HFFc6 (cell line): ENCODE results near the gene PES1. TPM values are rescaled to one million over a fixed set of nuclear protein-coding genes. Genes with fewer than 3 reads are reported as not detected.

Experiments
- DNase-seq: peaks from one replicate; pipeline ENCODE4 v3.0.0-alpha.2; 2018
- H3K27ac Mint-ChIP-seq: 2 replicates; pipeline ENCODE4 v1.8.0; 2020; ENCODE audit warnings: mild to moderate bottlenecking, mixed read lengths
- H3K27me3 Mint-ChIP-seq: 2 replicates; pipeline ENCODE4 v1.8.0; 2021; ENCODE audit warnings: mild to moderate bottlenecking, moderate library complexity, mixed read lengths; ENCODE audit not compliant: insufficient read depth
- H3K36me3 Mint-ChIP-seq: 2 replicates; pipeline ENCODE4 v1.8.0; 2021; ENCODE audit warnings: low read depth, mixed read lengths
- H3K4me1 Mint-ChIP-seq: 2 replicates; pipeline ENCODE4 v1.8.0; 2020; ENCODE audit warnings: low read depth, mixed read lengths
- H3K4me3 Mint-ChIP-seq: 2 replicates; pipeline ENCODE4 v1.8.0; 2020; ENCODE audit warnings: mild to moderate bottlenecking, moderate library complexity, mixed read lengths
- H3K9me3 Mint-ChIP-seq: 2 replicates; pipeline ENCODE4 v1.8.0; 2020; ENCODE audit warnings: mild to moderate bottlenecking, mixed read lengths
- CTCF ChIP-seq: fragments of 200-600 bp; sonication (generic); IDR thresholded peaks from 2 replicates; pipeline ENCODE4 v1.5.0; 2021; ENCODE audit warnings: antibody characterized with exemption, mild to moderate bottlenecking
- total RNA-seq, 6 experiments: library from RNA; stranded (reverse); fragmentation: NEBNext Ultra II Directional; extraction: Animal tissue kit (Norgen Biotek cat#: 25700); gene quantifications; 2 replicates in 1 of 6; 3 replicates in 5 of 6; pipeline ENCODE4 v1.2.3, GENCODE V29; 2021

Gene PES1
- total RNA-seq, 6 experiments from 2014 or later, result 81.8 to 110 (median 86.9) TPM

GRCh38 chr22:30591191-30591587 lies 521 bp downstream of the PES1 start:
- Mint-ChIP-seq H3K9me3 (no peaks in the 10 kb centered on the region), H3K4me1 (no peaks in the 10 kb centered on the region), H3K36me3 (peaks cover 10% of the 10 kb centered on the region), H3K4me3 (no peak overlapping the region), H3K27ac (no peak overlapping the region), H3K27me3 (peaks cover 13% of the 10 kb centered on the region)
- no peak for TF ChIP-seq CTCF
- peak; percentile 44 for DNase-seq

- no peak for DNase-seq
- Mint-ChIP-seq H3K36me3 (peaks cover 10% of the 10 kb centered on the region), H3K9me3 (no peaks in the 10 kb centered on the region), H3K4me3 (no peak overlapping the region), H3K27ac (no peak overlapping the region), H3K4me1 (no peaks in the 10 kb centered on the region), H3K27me3 (no peaks in the 10 kb centered on the region)
- no peak for TF ChIP-seq CTCF
These were observed 5.3 kb downstream of the PES1 start for GRCh38 chr22:30586414-30586813.

- H3K4me1 Mint-ChIP-seq, result no peaks in the 10 kb centered on the region
These were observed 7.3 kb downstream of the PES1 start for GRCh38 chr22:30584441-30584840.

GRCh38 chr22:30582788-30583545 lies 8.7 kb downstream of the PES1 start:
- H3K4me1 Mint-ChIP-seq, result no peaks in the 10 kb centered on the region
- DNase-seq, result no peak
- no peak for TF ChIP-seq CTCF
- no peak overlapping the region for H3K4me3 Mint-ChIP-seq
- H3K9me3 Mint-ChIP-seq, result no peaks in the 10 kb centered on the region
- no peaks in the 10 kb centered on the region for H3K27me3 Mint-ChIP-seq
- H3K27ac Mint-ChIP-seq, result no peak overlapping the region
- peaks cover 11% of the 10 kb centered on the region; the same call in 1 of the 2 replicates for H3K36me3 Mint-ChIP-seq

More at GRCh38 chr22:30584441-30584840, 7.3 kb downstream of the PES1 start:
- H3K9me3 Mint-ChIP-seq, result no peaks in the 10 kb centered on the region
- peaks cover 5% of the 10 kb centered on the region; the same call in 1 of the 2 replicates for H3K36me3 Mint-ChIP-seq
- DNase-seq, result no peak
- H3K27ac Mint-ChIP-seq, result no peak overlapping the region
- no peaks in the 10 kb centered on the region for H3K27me3 Mint-ChIP-seq
- no peak overlapping the region for H3K4me3 Mint-ChIP-seq
- TF ChIP-seq CTCF, result no peak

GRCh38 chr22:30582051-30582450 lies 9.7 kb downstream of the PES1 start:
- Mint-ChIP-seq H3K36me3 (peaks cover 7% of the 10 kb centered on the region; the same call in 1 of the 2 replicates), H3K4me1 (no peaks in the 10 kb centered on the region), H3K27ac (no peak overlapping the region)

More at GRCh38 chr22:30582051-30582450, 9.7 kb downstream of the PES1 start:
- Mint-ChIP-seq H3K4me3 (no peak overlapping the region), H3K9me3 (no peaks in the 10 kb centered on the region), H3K27me3 (no peaks in the 10 kb centered on the region)
- no peak for DNase-seq
- no peak for TF ChIP-seq CTCF
